HUES64 (cell line): Measurements from ENCODE around the gene CXCL5.

Experiments used
- H3K27ac ChIP-seq: 2 replicates; pipeline ENCODE4 v1.7.0; 2013; ENCODE audit warnings: low read depth, low read length, inconsistent platforms
- H3K27me3 ChIP-seq: 2 replicates; pipeline ENCODE4 v1.6.1; 2013; ENCODE audit warnings: mild to moderate bottlenecking, low read length; ENCODE audit not compliant: insufficient read depth
- H3K36me3 ChIP-seq: 2 replicates; pipeline ENCODE4 v1.6.1; 2013; ENCODE audit warnings: mild to moderate bottlenecking, low read length; ENCODE audit not compliant: insufficient read depth
- H3K4me1 ChIP-seq: 2 replicates; pipeline ENCODE4 v1.6.1; 2013; ENCODE audit warnings: mild to moderate bottlenecking, low read length, moderate library complexity; ENCODE audit not compliant: insufficient read depth
- H3K4me3 ChIP-seq: 2 replicates; pipeline ENCODE4 v1.5.1; 2013; ENCODE audit warnings: mild to moderate bottlenecking, low read length, moderate library complexity
- H3K9ac ChIP-seq: 2 replicates; pipeline ENCODE4 v1.6.1; 2013; ENCODE audit warnings: mild to moderate bottlenecking, low read depth, low read length
- H3K9me3 ChIP-seq: 2 replicates; pipeline ENCODE4 v1.6.1; 2013; ENCODE audit warnings: low read depth, low read length; ENCODE audit not compliant: insufficient read depth
- WGBS: fragments of 150-250, 120-280 bp; methylation state at CpG from one replicate; pipeline ENCODE4 v1.1.7; 2013; ENCODE audit warnings: missing lambda C conversion rate; 5-methylcytosine and 5-hydroxymethylcytosine counted together

Gene CXCL5

GRCh38 chr4:74015126-74015780, 16.8 kb upstream of the CXCL5 start:
- no peak overlapping the region for H3K4me3 ChIP-seq
- H3K27me3 ChIP-seq: no peaks in the 10 kb centered on the region
- no peak overlapping the region for H3K27ac ChIP-seq
- no peaks in the 10 kb centered on the region for H3K9me3 ChIP-seq
- H3K4me1 ChIP-seq: peaks cover 14% of the 10 kb centered on the region
- no peak overlapping the region for H3K9ac ChIP-seq
- no peaks in the 10 kb centered on the region for H3K36me3 ChIP-seq
- 97% methylated on average over 3 of the region's 3 CpGs for WGBS

- Histone ChIP-seq H3K36me3 (no peaks in the 10 kb centered on the region), H3K9me3 (no peaks in the 10 kb centered on the region), H3K9ac (no peak overlapping the region), H3K4me1 (peaks cover 14% of the 10 kb centered on the region), H3K27me3 (no peaks in the 10 kb centered on the region), H3K27ac (no peak overlapping the region), H3K4me3 (no peak overlapping the region)
- WGBS: 80% methylated on average over 1 of the region's 1 CpG
Observed at GRCh38 chr4:74014332-74014731, 15.9 kb upstream of the CXCL5 start.

- peaks cover 14% of the 10 kb centered on the region for H3K4me1 ChIP-seq
- no peak overlapping the region for H3K27ac ChIP-seq
- 86% methylated on average over 2 of the region's 2 CpGs for WGBS
- no peaks in the 10 kb centered on the region for H3K9me3 ChIP-seq
- H3K9ac ChIP-seq: no peak overlapping the region
- no peaks in the 10 kb centered on the region for H3K27me3 ChIP-seq
- no peaks in the 10 kb centered on the region for H3K36me3 ChIP-seq
- no peak overlapping the region for H3K4me3 ChIP-seq
Observed at GRCh38 chr4:74013264-74013663, 14.8 kb upstream of the CXCL5 start.

GRCh38 chr4:74012130-74012529, 13.7 kb upstream of the CXCL5 start:
- Histone ChIP-seq H3K36me3 (no peaks in the 10 kb centered on the region), H3K9me3 (no peaks in the 10 kb centered on the region), H3K4me3 (no peak overlapping the region), H3K4me1 (peaks cover 14% of the 10 kb centered on the region), H3K27ac (no peak overlapping the region), H3K9ac (no peak overlapping the region), H3K27me3 (no peaks in the 10 kb centered on the region)
- WGBS: 96% methylated on average over 4 of the region's 4 CpGs

- Histone ChIP-seq H3K4me1 (peaks cover 4% of the 10 kb centered on the region; the same call in 1 of the 2 replicates), H3K36me3 (no peaks in the 10 kb centered on the region), H3K9ac (no peak overlapping the region), H3K4me3 (no peak overlapping the region), H3K27ac (no peak overlapping the region), H3K27me3 (no peaks in the 10 kb centered on the region), H3K9me3 (no peaks in the 10 kb centered on the region)
- WGBS: 93% methylated on average over 2 of the region's 3 CpGs
Observed at GRCh38 chr4:74009307-74009706, 10.8 kb upstream of the CXCL5 start.

DNA sequence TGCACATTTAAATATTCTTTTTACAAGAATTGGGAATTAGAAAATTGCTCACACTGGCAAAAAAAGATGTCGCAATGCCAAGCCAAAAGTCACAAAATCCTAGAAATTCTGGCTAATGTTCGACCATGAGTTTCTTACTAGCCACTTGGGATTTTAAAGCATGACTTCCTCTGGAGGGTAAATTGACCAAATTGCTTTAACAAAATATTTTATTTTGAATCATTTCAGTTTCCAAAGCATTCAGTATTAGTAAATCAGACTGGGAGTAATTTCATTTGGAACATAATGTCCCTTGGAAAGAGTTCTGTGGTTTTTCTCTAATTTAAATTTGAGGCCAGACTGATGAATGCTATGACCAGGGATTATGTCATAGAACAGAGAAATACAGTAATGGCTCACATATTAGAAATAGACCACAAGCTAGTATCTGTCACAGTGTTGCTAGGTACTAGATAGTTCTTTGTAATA, 7.6 kb upstream of the CXCL5 start:
- H3K9ac ChIP-seq: no peak overlapping the region

DNA sequence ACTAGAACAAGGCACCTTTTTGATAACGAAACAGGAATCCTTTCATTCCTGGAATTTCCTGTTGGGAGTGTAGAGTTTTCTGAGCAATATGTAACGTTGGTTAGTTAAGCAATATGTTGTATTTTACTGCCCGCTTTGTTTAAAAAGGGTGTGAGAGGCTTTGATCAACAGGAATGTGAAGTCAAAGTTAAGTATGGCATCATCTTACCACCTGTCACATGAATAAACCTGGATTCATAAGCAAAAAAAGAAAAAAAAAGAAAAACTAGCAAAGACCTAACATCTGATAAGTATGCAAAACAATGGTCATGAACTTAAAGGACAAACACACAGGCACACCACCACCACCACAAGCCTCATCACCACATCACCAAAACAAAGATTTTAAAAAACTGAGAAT, 7.1 kb upstream of the CXCL5 start:
- H3K4me3 ChIP-seq: no peak overlapping the region
- H3K36me3 ChIP-seq: no peaks in the 10 kb centered on the region
- no peaks in the 10 kb centered on the region for H3K9me3 ChIP-seq
- 86% methylated on average over 3 of the region's 3 CpGs for WGBS
- no peak overlapping the region for H3K9ac ChIP-seq
- H3K27ac ChIP-seq: no peak overlapping the region
- no peaks in the 10 kb centered on the region for H3K27me3 ChIP-seq
- H3K4me1 ChIP-seq: peaks cover 4% of the 10 kb centered on the region; the same call in 1 of the 2 replicates

More for the DNA sequence above, 7.6 kb upstream of the CXCL5 start:
- Histone ChIP-seq H3K27ac (no peak overlapping the region), H3K27me3 (no peaks in the 10 kb centered on the region), H3K36me3 (no peaks in the 10 kb centered on the region), H3K4me3 (no peak overlapping the region), H3K4me1 (peaks cover 4% of the 10 kb centered on the region; the same call in 1 of the 2 replicates), H3K9me3 (no peaks in the 10 kb centered on the region)
- 93% methylated on average over 2 of the region's 2 CpGs for whole genome bisulfite sequencing

- H3K36me3 ChIP-seq: no peaks in the 10 kb centered on the region
- no peak overlapping the region for H3K4me3 ChIP-seq
- H3K27me3 ChIP-seq: no peaks in the 10 kb centered on the region
- 87% methylated on average over 2 of the region's 4 CpGs for WGBS
- no peaks in the 10 kb centered on the region for H3K9me3 ChIP-seq
- no peak overlapping the region for H3K9ac ChIP-seq
- H3K4me1 ChIP-seq: peaks cover 4% of the 10 kb centered on the region; the same call in 1 of the 2 replicates
- H3K27ac ChIP-seq: no peak overlapping the region
Observed at GRCh38 chr4:74004668-74005067, 6.2 kb upstream of the CXCL5 start.

GRCh38 chr4:74000301-74000700, 1.8 kb upstream of the CXCL5 start:
- 93% methylated on average over 6 of the region's 6 CpGs for WGBS
- Histone ChIP-seq H3K9ac (no peak overlapping the region), H3K27me3 (peaks cover 16% of the 10 kb centered on the region), H3K36me3 (no peaks in the 10 kb centered on the region), H3K9me3 (no peaks in the 10 kb centered on the region), H3K4me3 (no peak overlapping the region), H3K4me1 (peaks cover 23% of the 10 kb centered on the region), H3K27ac (no peak overlapping the region)

DNA sequence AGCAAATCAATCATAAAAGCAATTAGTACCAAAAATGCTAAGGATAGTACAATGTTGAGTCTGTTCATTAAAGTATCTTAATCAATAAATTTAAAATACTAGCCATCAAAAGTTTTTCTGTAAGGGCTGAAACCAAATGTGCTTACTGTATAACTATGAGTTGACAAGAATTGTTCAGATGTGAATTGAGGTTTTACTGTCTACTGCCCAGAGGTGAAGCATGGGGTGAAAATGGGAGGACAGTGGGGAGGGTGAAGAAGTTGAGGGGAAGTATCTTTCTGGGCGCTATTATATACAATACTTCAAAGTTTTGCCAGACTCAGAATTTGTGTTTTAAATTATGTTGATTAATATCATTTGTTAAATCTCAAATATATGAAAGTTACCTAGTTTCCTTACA, 6.4 kb downstream of the CXCL5 start:
- Histone ChIP-seq H3K27me3 (0 out of 2 replicates have a peak, but pooled peaks cover 4% of the 10 kb centered on the region), H3K36me3 (no peaks in the 10 kb centered on the region), H3K9ac (no peak overlapping the region), H3K27ac (no peak overlapping the region), H3K4me3 (no peak overlapping the region), H3K9me3 (no peaks in the 10 kb centered on the region), H3K4me1 (peaks cover 18% of the 10 kb centered on the region)
- WGBS: no CpG with 5 or more reads among the region's 1 CpG

GRCh38 chr4:73991742-73992000, 6.8 kb downstream of the CXCL5 start:
- H3K4me1 ChIP-seq: peaks cover 15% of the 10 kb centered on the region
- 100% methylated on average over 1 of the region's 1 CpG for WGBS
- no peak overlapping the region for H3K27ac ChIP-seq
- no peak overlapping the region for H3K9ac ChIP-seq
- H3K27me3 ChIP-seq: no peaks in the 10 kb centered on the region
- H3K36me3 ChIP-seq: no peaks in the 10 kb centered on the region
- H3K9me3 ChIP-seq: no peaks in the 10 kb centered on the region
- H3K4me3 ChIP-seq: no peak overlapping the region
